Measurements from ENCODE around the gene INCENP. TPM values are rescaled to one million over a fixed set of nuclear protein-coding genes. Genes with fewer than 3 reads are reported as not detected.

The INCENP gene
- total and polyA plus RNA-seq, 2 experiments from 2014 or later, result 35.6 to 131 TPM

GRCh38 chr11:62108971-62109404, 14.8 kb upstream of the INCENP start:
- Mint-ChIP-seq H3K4me3 (no peak overlapping the region; the same call in 2 of the 3 replicates), H3K27ac (no peak overlapping the region), H3K4me1 (no peaks in the 10 kb centered on the region), H3K9me3 (peaks cover 4% of the 10 kb centered on the region; the same call in 1 of the 3 replicates), H3K36me3 (ENCODE audit: low read depth) (0 out of 3 replicates have a peak, but pooled peaks cover 2% of the 10 kb centered on the region), H3K27me3 (ENCODE audit: insufficient read depth, low read depth, poor library complexity) (peaks cover 9% of the 10 kb centered on the region)
- Histone ChIP-seq H3K4me3 (no peak overlapping the region), H4K20me1 (replicated peaks; ENCODE audit: insufficient read depth) (no peaks in the 10 kb centered on the region), H3K27me3 (ENCODE audit: insufficient read depth) (no peaks in the 10 kb centered on the region), H3K36me3 (ENCODE audit: insufficient read depth) (no peaks in the 10 kb centered on the region), H2AFZ (no peak overlapping the region), H3K4me1 (ENCODE audit: insufficient read depth) (no peaks in the 10 kb centered on the region; the same call in 1 of the 2 replicates), H3K9me2 (ENCODE audit: insufficient read depth) (no peaks in the 10 kb centered on the region), H3K4me2 (no peak overlapping the region), H3K79me2 (replicated peaks; ENCODE audit: insufficient read depth) (no peaks in the 10 kb centered on the region), H3K27ac (ENCODE audit: low read depth) (no peak overlapping the region), H3F3A (replicated peaks; ENCODE audit: low read depth) (no peaks in the 10 kb centered on the region)
- TF ChIP-seq JUNB (IDR thresholded peaks at IDR 0.05; ENCODE audit: unreplicated experiment), result no peak
- TF ChIP-seq, protein P1, sequence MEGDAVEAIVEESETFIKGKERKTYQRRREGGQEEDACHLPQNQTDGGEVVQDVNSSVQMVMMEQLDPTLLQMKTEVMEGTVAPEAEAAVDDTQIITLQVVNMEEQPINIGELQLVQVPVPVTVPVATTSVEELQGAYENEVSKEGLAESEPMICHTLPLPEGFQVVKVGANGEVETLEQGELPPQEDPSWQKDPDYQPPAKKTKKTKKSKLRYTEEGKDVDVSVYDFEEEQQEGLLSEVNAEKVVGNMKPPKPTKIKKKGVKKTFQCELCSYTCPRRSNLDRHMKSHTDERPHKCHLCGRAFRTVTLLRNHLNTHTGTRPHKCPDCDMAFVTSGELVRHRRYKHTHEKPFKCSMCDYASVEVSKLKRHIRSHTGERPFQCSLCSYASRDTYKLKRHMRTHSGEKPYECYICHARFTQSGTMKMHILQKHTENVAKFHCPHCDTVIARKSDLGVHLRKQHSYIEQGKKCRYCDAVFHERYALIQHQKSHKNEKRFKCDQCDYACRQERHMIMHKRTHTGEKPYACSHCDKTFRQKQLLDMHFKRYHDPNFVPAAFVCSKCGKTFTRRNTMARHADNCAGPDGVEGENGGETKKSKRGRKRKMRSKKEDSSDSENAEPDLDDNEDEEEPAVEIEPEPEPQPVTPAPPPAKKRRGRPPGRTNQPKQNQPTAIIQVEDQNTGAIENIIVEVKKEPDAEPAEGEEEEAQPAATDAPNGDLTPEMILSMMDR (conservative IDR thresholded peaks at IDR 0.05; ENCODE audit: low read depth in 2 of 2), result no peak
- TF ChIP-seq, protein P2, sequence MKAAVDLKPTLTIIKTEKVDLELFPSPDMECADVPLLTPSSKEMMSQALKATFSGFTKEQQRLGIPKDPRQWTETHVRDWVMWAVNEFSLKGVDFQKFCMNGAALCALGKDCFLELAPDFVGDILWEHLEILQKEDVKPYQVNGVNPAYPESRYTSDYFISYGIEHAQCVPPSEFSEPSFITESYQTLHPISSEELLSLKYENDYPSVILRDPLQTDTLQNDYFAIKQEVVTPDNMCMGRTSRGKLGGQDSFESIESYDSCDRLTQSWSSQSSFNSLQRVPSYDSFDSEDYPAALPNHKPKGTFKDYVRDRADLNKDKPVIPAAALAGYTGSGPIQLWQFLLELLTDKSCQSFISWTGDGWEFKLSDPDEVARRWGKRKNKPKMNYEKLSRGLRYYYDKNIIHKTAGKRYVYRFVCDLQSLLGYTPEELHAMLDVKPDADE (IDR thresholded peaks at IDR 0.05), result no peak
- no peak for TF ChIP-seq EZH2 (IDR thresholded peaks at IDR 0.05; ENCODE audit: low read depth, unreplicated experiment)
- no peak for TF ChIP-seq ZNF114 (CRISPR knock-in tag; IDR thresholded peaks at IDR 0.05)
- TF ChIP-seq EZH2phosphoT487 (IDR thresholded peaks at IDR 0.05; ENCODE audit: unreplicated experiment), result no peak
- TF ChIP-seq ZNF331 (CRISPR knock-in tag; IDR thresholded peaks at IDR 0.05; ENCODE audit: low read depth), result no peak
- no peak for TF ChIP-seq POLR2AphosphoS5 (IDR thresholded peaks at IDR 0.05; ENCODE audit: low read depth)
- ATAC-seq, result no peak
- no peak for DNase-seq (ENCODE audit: low spot score)

GRCh38 chr11:62115085-62115694, 8.6 kb upstream of the INCENP start:
- H4K20me1 ChIP-seq (replicated peaks; ENCODE audit: insufficient read depth), result no peaks in the 10 kb centered on the region
- Mint-ChIP-seq H3K9me3 (peaks cover 10% of the 10 kb centered on the region; the same call in 2 of the 3 replicates), H3K4me1 (no peaks in the 10 kb centered on the region), H3K27ac (no peak overlapping the region), H3K4me3 (no peak overlapping the region), H3K27me3 (ENCODE audit: insufficient read depth, low read depth, poor library complexity) (peaks cover 13% of the 10 kb centered on the region), H3K36me3 (ENCODE audit: low read depth) (no peaks in the 10 kb centered on the region; the same call in 2 of the 3 replicates)
- no peaks in the 10 kb centered on the region for H3K79me2 ChIP-seq (replicated peaks; ENCODE audit: insufficient read depth)
- H3K9me2 ChIP-seq (ENCODE audit: insufficient read depth), result no peaks in the 10 kb centered on the region
- no peak overlapping the region for H3K4me3 ChIP-seq
- no peak overlapping the region for H3K4me2 ChIP-seq
- H3F3A ChIP-seq (replicated peaks; ENCODE audit: low read depth), result no peaks in the 10 kb centered on the region
- no peak overlapping the region for H2AFZ ChIP-seq
- no peaks in the 10 kb centered on the region for H3K27me3 ChIP-seq (ENCODE audit: insufficient read depth)
- H3K36me3 ChIP-seq (ENCODE audit: insufficient read depth), result no peaks in the 10 kb centered on the region
- DNase-seq (ENCODE audit: low spot score) (no peak), ATAC-seq (no peak)
- H3K27ac ChIP-seq (ENCODE audit: low read depth), result no peak overlapping the region
- H3K4me1 ChIP-seq (ENCODE audit: insufficient read depth), result no peaks in the 10 kb centered on the region
- no peak for TF ChIP-seq ZNF462 (CRISPR knock-in tag; IDR thresholded peaks at IDR 0.05)
- TF ChIP-seq STAT1 (IDR thresholded peaks at IDR 0.05; ENCODE audit: unreplicated experiment), result no peak
- TF ChIP-seq ZNF331 (CRISPR knock-in tag; IDR thresholded peaks at IDR 0.05; ENCODE audit: low read depth), result no peak

Measured in GM23338 (cell line).